OCI-LY7 (cell line): ENCODE results near the gene BRD7.

ENCODE experiments used
- CTCF ChIP-seq: fragments of 200-600 bp; sonication (generic); conservative IDR thresholded peaks from 2 replicates; pipeline ENCODE4 v1.5.1; 2014; ENCODE audit warnings: mild to moderate bottlenecking, antibody characterized with exemption, low read length, moderate library complexity, mixed read lengths
- EZH2phosphoT487 ChIP-seq: fragments of 200-600 bp; sonication (generic); IDR thresholded peaks from 2 replicates; pipeline ENCODE4 v1.6.1; 2018; ENCODE audit warnings: low read depth, borderline replicate concordance, mild to moderate bottlenecking, mixed run types, antibody characterized with exemption, low read length, moderate library complexity, mixed read lengths

GRCh38 chr16:50326264-50326663 lies 42.5 kb downstream of the BRD7 start:
- TF ChIP-seq CTCF, result no peak
- no peak for TF ChIP-seq EZH2phosphoT487
